Measurements from ENCODE around the gene PCDHA4. TPM values are rescaled to one million over a fixed set of nuclear protein-coding genes. Genes with fewer than 3 reads are reported as not detected.

Gene PCDHA4
- total and polyA plus RNA-seq, 2 of the 8 experiments (the other 6 are each of a cell fraction or from before 2014, with no cell fraction given): 3.7 to 5.7 TPM

DNA sequence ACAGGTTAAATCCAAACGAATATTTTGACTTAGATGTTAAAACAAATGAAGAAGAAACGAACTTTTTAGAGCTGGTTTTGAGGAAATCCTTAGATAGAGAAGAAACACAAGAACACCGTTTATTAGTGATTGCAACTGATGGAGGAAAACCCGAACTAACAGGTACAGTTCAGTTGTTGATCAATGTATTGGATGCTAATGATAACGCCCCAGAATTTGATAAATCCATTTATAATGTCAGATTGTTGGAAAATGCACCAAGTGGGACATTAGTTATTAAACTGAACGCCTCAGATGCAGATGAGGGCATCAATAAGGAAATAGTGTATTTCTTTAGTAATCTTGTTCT is 15.4 kb downstream of the PCDHA4 start:
- H2BK20ac ChIP-seq (ENCODE audit: low read length): no peak overlapping the region
- no peak overlapping the region for H4K8ac ChIP-seq (ENCODE audit: extremely low read depth, insufficient read depth, low read length)
- H3K27ac ChIP-seq (ENCODE audit: low read depth, low read length): no peak overlapping the region
- CTCF ChIA-PET (ENCODE audit: partially characterized antibody): interaction anchor here (0.7 to 5.5 kb wide), 6 partner anchors 8 to 47 kb away, joined by 3 to 49 read pairs (median 5); partner anchors contain the start of genes PCDHA11 and PCDHA4
- no peak overlapping the region for H4K5ac ChIP-seq (ENCODE audit: insufficient read length, low read depth, low read length)
- POLR2A ChIA-PET (ENCODE audit: partially characterized antibody): no interaction called here
- no peaks in the 10 kb centered on the region for H3K4me1 ChIP-seq (replicated peaks in 1 of 4; ENCODE audit: control insufficient read depth in 3 of 4, insufficient read depth in 4 of 4, low read length in 3 of 4)
- H3K4ac ChIP-seq (replicated peaks; ENCODE audit: insufficient read length, low read depth, low read length): no peak overlapping the region
- no peak overlapping the region for H2AFZ ChIP-seq (ENCODE audit: low read length)
- H3K56ac ChIP-seq (replicated peaks; ENCODE audit: insufficient read length, low read depth, low read length): no peak overlapping the region
- no peak overlapping the region for H4K91ac ChIP-seq (replicated peaks; ENCODE audit: insufficient read length, low read length)
- H3K27me3 ChIP-seq (replicated peaks in 1 of 4; ENCODE audit: control insufficient read depth in 3 of 4, extremely low read depth in 1 of 4, insufficient read depth in 3 of 4, low read length in 3 of 4): no peaks in the 10 kb centered on the region
- H2BK15ac ChIP-seq (ENCODE audit: low read length): no peak overlapping the region
- H3K9ac ChIP-seq (replicated peaks in 1 of 4; ENCODE audit: extremely low read depth in 1 of 4, low read depth in 3 of 4, low read length in 3 of 4): no peak overlapping the region
- no peak overlapping the region for H2AK5ac ChIP-seq (ENCODE audit: low read depth, low read length)
- no peaks in the 10 kb centered on the region for H3K79me1 ChIP-seq (ENCODE audit: low read depth, low read length)
- WGBS, 2 experiments (ENCODE audit: extremely low coverage in 1 of 2, insufficient coverage in 1 of 2, insufficient read length in 1 of 2, insufficient replicate concordance in 2 of 2, low coverage in 1 of 2, low lambda C conversion rate in 2 of 2, missing lambda C conversion rate in 1 of 2): 88% methylated on average over 6 of the region's 6 CpGs; no CpG with 5 or more reads in 1 of the 2 experiments
- no peak overlapping the region for H3K4me3 ChIP-seq (ENCODE audit: extremely low read depth in 1 of 4, insufficient read depth in 2 of 4, low read depth in 3 of 4, low read length in 4 of 4)
- H2BK12ac ChIP-seq (ENCODE audit: low read depth, low read length): no peak overlapping the region
- no peak for FAIRE-seq
- no peak overlapping the region for H2BK5ac ChIP-seq (ENCODE audit: low read depth, low read length)
- H3K23ac ChIP-seq (ENCODE audit: insufficient read length): no peak overlapping the region
- peaks cover 0 to 7% of the 10 kb centered on the region in 2 experiments; a peak in 1 of 4 replicates for H3K9me3 ChIP-seq (ENCODE audit: insufficient read depth in 2 of 2, low read depth in 1 of 2, low read length in 1 of 2)
- H3K4me2 ChIP-seq (ENCODE audit: insufficient read depth in 1 of 2, low read depth in 2 of 2, low read length in 2 of 2): no peak overlapping the region
- H3K23me2 ChIP-seq (ENCODE audit: low read depth, low read length): no peaks in the 10 kb centered on the region
- H3K18ac ChIP-seq (ENCODE audit: extremely low read depth, low read length): no peak overlapping the region
- no peak overlapping the region for H2BK120ac ChIP-seq (replicated peaks; ENCODE audit: low read depth, low read length)
- H3K36me3 ChIP-seq (ENCODE audit: control insufficient read depth in 2 of 4, insufficient read depth in 4 of 4, low read length in 3 of 4): peaks cover 0 to 3% (median 0%) of the 10 kb centered on the region in 4 experiments; a peak in 1 of 8 replicates
- no peak for DNase-seq (ENCODE audit: low read depth in 1 of 2, low spot score in 2 of 2)
- H4K20me1 ChIP-seq (replicated peaks in 1 of 2; ENCODE audit: control insufficient read depth in 1 of 2, insufficient read depth in 2 of 2, low read length in 2 of 2): peaks cover 0 to 3% of the 10 kb centered on the region in 2 experiments
- H3K14ac ChIP-seq (ENCODE audit: insufficient read length): no peak overlapping the region
- H3K79me2 ChIP-seq (ENCODE audit: control insufficient read depth in 1 of 2, insufficient read depth in 2 of 2, low read length in 2 of 2): no peaks in the 10 kb centered on the region
- TF ChIP-seq SAP30 (IDR thresholded peaks at IDR 0.05; ENCODE audit: insufficient read depth, insufficient replicate concordance, low read length): no peak
- no peak for TF ChIP-seq CEBPB (IDR thresholded peaks at IDR 0.05; ENCODE audit: low read depth, low read length)
- no peak for TF ChIP-seq TAF7 (optimal IDR thresholded peaks at IDR 0.05; ENCODE audit: borderline replicate concordance, low read depth, low read length)
- no peak for TF ChIP-seq ASH2L (IDR thresholded peaks at IDR 0.05; ENCODE audit: low read length)
- TF ChIP-seq YY1 (IDR thresholded peaks at IDR 0.05; ENCODE audit: low read depth, low read length): no peak
- no peak for TF ChIP-seq CTBP2 (IDR thresholded peaks at IDR 0.05; ENCODE audit: borderline replicate concordance, insufficient read depth, insufficient read length, low read length)
- no peak for TF ChIP-seq SP4 (IDR thresholded peaks at IDR 0.05; ENCODE audit: low read length)
- TF ChIP-seq, protein P1, sequence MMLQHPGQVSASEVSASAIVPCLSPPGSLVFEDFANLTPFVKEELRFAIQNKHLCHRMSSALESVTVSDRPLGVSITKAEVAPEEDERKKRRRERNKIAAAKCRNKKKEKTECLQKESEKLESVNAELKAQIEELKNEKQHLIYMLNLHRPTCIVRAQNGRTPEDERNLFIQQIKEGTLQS (IDR thresholded peaks at IDR 0.05; ENCODE audit: insufficient read depth, low read depth, low read length): no peak
- TF ChIP-seq, protein P2, sequence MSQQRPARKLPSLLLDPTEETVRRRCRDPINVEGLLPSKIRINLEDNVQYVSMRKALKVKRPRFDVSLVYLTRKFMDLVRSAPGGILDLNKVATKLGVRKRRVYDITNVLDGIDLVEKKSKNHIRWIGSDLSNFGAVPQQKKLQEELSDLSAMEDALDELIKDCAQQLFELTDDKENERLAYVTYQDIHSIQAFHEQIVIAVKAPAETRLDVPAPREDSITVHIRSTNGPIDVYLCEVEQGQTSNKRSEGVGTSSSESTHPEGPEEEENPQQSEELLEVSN (IDR thresholded peaks at IDR 0.05): no peak
- TF ChIP-seq SIX5 (IDR thresholded peaks at IDR 0.05; ENCODE audit: low read depth, low read length): no peak
- no peak for TF ChIP-seq KDM4A (IDR thresholded peaks at IDR 0.05; ENCODE audit: low read depth, low read length, severe bottlenecking)
